ENCODE results near the gene MSGN1. TPM values are rescaled to one million over a fixed set of nuclear protein-coding genes. Genes with fewer than 3 reads are reported as not detected.

The MSGN1 gene
- total and polyA plus RNA-seq, 2 of the 8 experiments (the other 6 are each of a cell fraction or from before 2014, with no cell fraction given), result not detected

DNA sequence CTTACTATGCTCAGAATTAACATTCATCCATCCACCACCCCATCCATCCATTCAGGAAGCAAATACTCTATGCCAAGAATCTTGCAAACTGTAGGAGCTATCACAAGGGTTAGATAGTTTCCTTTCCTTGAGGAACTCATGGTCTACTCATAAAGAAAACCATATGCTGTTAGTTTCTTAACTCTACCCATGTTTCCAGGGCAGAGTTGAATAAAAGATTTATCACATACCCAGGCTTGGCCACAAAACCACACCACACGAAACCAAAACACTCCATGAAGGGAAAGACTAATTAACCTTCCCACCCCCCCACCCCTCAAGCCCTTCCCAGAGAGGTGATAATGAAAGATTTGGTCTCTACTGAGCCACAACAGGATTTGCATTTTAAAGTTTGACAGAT, 23.7 kb upstream of the MSGN1 start:
- Histone ChIP-seq H2AFZ (ENCODE audit: low read length) (no peak overlapping the region), H3K18ac (ENCODE audit: extremely low read depth, low read length) (no peak overlapping the region), H2BK120ac (replicated peaks; ENCODE audit: low read depth, low read length) (no peak overlapping the region), H3K79me1 (ENCODE audit: low read depth, low read length) (no peaks in the 10 kb centered on the region), H3K4me3 (ENCODE audit: extremely low read depth in 1 of 4, insufficient read depth in 2 of 4, low read depth in 3 of 4, low read length in 4 of 4) (no peak overlapping the region), H3K56ac (replicated peaks; ENCODE audit: insufficient read length, low read depth, low read length) (no peak overlapping the region), H4K91ac (replicated peaks; ENCODE audit: insufficient read length, low read length) (no peak overlapping the region), H3K14ac (ENCODE audit: insufficient read length) (no peak overlapping the region), H2AK5ac (ENCODE audit: low read depth, low read length) (no peak overlapping the region), H3K23me2 (ENCODE audit: low read depth, low read length) (no peaks in the 10 kb centered on the region), H3K9ac (replicated peaks in 1 of 4; ENCODE audit: extremely low read depth in 1 of 4, low read depth in 3 of 4, low read length in 3 of 4) (no peak overlapping the region), H3K4me1 (replicated peaks in 1 of 4; ENCODE audit: control insufficient read depth in 3 of 4, insufficient read depth in 4 of 4, low read length in 3 of 4) (no peaks in the 10 kb centered on the region), H3K36me3 (ENCODE audit: control insufficient read depth in 2 of 4, insufficient read depth in 4 of 4, low read length in 3 of 4) (no peaks in the 10 kb centered on the region), H2BK12ac (ENCODE audit: low read depth, low read length) (no peak overlapping the region), H4K8ac (ENCODE audit: extremely low read depth, insufficient read depth, low read length) (no peak overlapping the region), H3K4ac (replicated peaks; ENCODE audit: insufficient read length, low read depth, low read length) (no peak overlapping the region), H2BK20ac (ENCODE audit: low read length) (no peak overlapping the region), H2BK5ac (ENCODE audit: low read depth, low read length) (no peak overlapping the region), H4K5ac (ENCODE audit: insufficient read length, low read depth, low read length) (no peak overlapping the region), H3K4me2 (ENCODE audit: insufficient read depth in 1 of 2, low read depth in 2 of 2, low read length in 2 of 2) (no peak overlapping the region), H2BK15ac (ENCODE audit: low read length) (no peak overlapping the region), H3K79me2 (ENCODE audit: control insufficient read depth in 1 of 2, insufficient read depth in 2 of 2, low read length in 2 of 2) (no peaks in the 10 kb centered on the region), H3K27me3 (replicated peaks in 1 of 4; ENCODE audit: control insufficient read depth in 3 of 4, extremely low read depth in 1 of 4, insufficient read depth in 3 of 4, low read length in 3 of 4) (no peaks in the 10 kb centered on the region), H3K27ac (ENCODE audit: low read depth, low read length) (no peak overlapping the region), H3K23ac (ENCODE audit: insufficient read length) (no peak overlapping the region), H4K20me1 (replicated peaks in 1 of 2; ENCODE audit: control insufficient read depth in 1 of 2, insufficient read depth in 2 of 2, low read length in 2 of 2) (no peaks in the 10 kb centered on the region), H3K9me3 (ENCODE audit: insufficient read depth in 2 of 2, low read depth in 1 of 2, low read length in 1 of 2) (no peaks in the 10 kb centered on the region)
- TF ChIP-seq NANOG (IDR thresholded peaks at IDR 0.05; ENCODE audit: insufficient read depth, low read depth, low read length, poor library complexity, severe bottlenecking) (no peak), MAFK (IDR thresholded peaks at IDR 0.05; ENCODE audit: low read depth, low read length) (no peak), KDM4A (IDR thresholded peaks at IDR 0.05; ENCODE audit: low read depth, low read length, severe bottlenecking) (no peak), CREB1 (IDR thresholded peaks at IDR 0.05) (no peak), BRCA1 (IDR thresholded peaks at IDR 0.05; ENCODE audit: low read depth, low read length) (no peak), FOSL1 (IDR thresholded peaks at IDR 0.05; ENCODE audit: insufficient read depth, low read depth, low read length) (no peak), GABPA (IDR thresholded peaks at IDR 0.05; ENCODE audit: borderline replicate concordance, insufficient read depth, low read length) (no peak), EZH2 (IDR thresholded peaks at IDR 0.05; ENCODE audit: low read depth, low read length, severe bottlenecking) (no peak), KDM1A (IDR thresholded peaks at IDR 0.05; ENCODE audit: borderline replicate concordance, low read length) (no peak), RXRA (IDR thresholded peaks at IDR 0.05; ENCODE audit: insufficient read depth, low read depth, low read length) (no peak), TBP (IDR thresholded peaks at IDR 0.05; ENCODE audit: low read depth, low read length) (no peak), CTBP2 (IDR thresholded peaks at IDR 0.05; ENCODE audit: borderline replicate concordance, insufficient read depth, insufficient read length, low read length) (no peak)
- TF ChIP-seq, protein P1, sequence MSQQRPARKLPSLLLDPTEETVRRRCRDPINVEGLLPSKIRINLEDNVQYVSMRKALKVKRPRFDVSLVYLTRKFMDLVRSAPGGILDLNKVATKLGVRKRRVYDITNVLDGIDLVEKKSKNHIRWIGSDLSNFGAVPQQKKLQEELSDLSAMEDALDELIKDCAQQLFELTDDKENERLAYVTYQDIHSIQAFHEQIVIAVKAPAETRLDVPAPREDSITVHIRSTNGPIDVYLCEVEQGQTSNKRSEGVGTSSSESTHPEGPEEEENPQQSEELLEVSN (IDR thresholded peaks at IDR 0.05), result no peak
- ChIA-PET POLR2A (ENCODE audit: partially characterized antibody) (no interaction called here), CTCF (ENCODE audit: partially characterized antibody) (interaction anchor here (2.3 kb wide), 1 partner anchor 37 kb away, joined by 6 read pairs; no protein-coding TSS in a partner anchor)
- DNase-seq (ENCODE audit: low read depth in 1 of 2, low spot score in 2 of 2) (no peak), FAIRE-seq (no peak)
- 80% methylated on average over 1 of the region's 1 CpG; no CpG with 5 or more reads in 1 of the 2 experiments for WGBS, 2 experiments (ENCODE audit: extremely low coverage in 1 of 2, insufficient coverage in 1 of 2, insufficient read length in 1 of 2, insufficient replicate concordance in 2 of 2, low coverage in 1 of 2, low lambda C conversion rate in 2 of 2, missing lambda C conversion rate in 1 of 2)

Measured in H1 (cell line).